ENCODE measurements around the gene RPL31. TPM values are rescaled to one million over a fixed set of nuclear protein-coding genes. Genes with fewer than 3 reads are reported as not detected.

RPL31 gene
- total and polyA plus RNA-seq, 4 donors = 1,008 to 7,651 (median 2,793) TPM

GRCh38 chr2:100959225-100959880, 42.7 kb upstream of the RPL31 start:
- intact Hi-C loops (cut with DNase I) = no loop called here
- H3K27me3 ChIP-seq (ENCODE audit: control insufficient read depth in 1 of 2, insufficient read depth in 2 of 2, low read length in 1 of 2) = no peaks in the 10 kb centered on the region
- no peaks in the 10 kb centered on the region for H3K9me3 ChIP-seq (ENCODE audit: control insufficient read depth, low read length)
- H3K36me3 ChIP-seq (ENCODE audit: control insufficient read depth in 1 of 2, insufficient read depth in 2 of 2, low read length in 1 of 2) = no peaks in the 10 kb centered on the region
- H3K4me3 ChIP-seq (ENCODE audit: low read length in 2 of 2) = no peak overlapping the region
- WGBS, 2 donors = 61 to 65% methylated on average over 6 of the region's 6 CpGs
- peaks cover 0 to 3% of the 10 kb centered on the region in 2 donors for H3K4me1 ChIP-seq (ENCODE audit: control insufficient read depth in 1 of 2, insufficient read depth in 2 of 2, low read length in 2 of 2)
- DNase-seq (peak in 1 of 2 donors; percentile 3), ATAC-seq (ENCODE audit: low FRiP score) (no peak)
- H3K27ac ChIP-seq (ENCODE audit: low read depth in 1 of 2, low read length in 2 of 2) = no peak overlapping the region

GRCh38 chr2:100960688-100961087, 41.4 kb upstream of the RPL31 start:
- Histone ChIP-seq H3K36me3 (ENCODE audit: control insufficient read depth in 1 of 2, insufficient read depth in 2 of 2, low read length in 1 of 2) (no peaks in the 10 kb centered on the region), H3K4me1 (ENCODE audit: control insufficient read depth in 1 of 2, insufficient read depth in 2 of 2, low read length in 2 of 2) (peaks cover 0 to 5% of the 10 kb centered on the region in 2 donors), H3K9me3 (ENCODE audit: control insufficient read depth, low read length) (no peaks in the 10 kb centered on the region), H3K27me3 (ENCODE audit: control insufficient read depth in 1 of 2, insufficient read depth in 2 of 2, low read length in 1 of 2) (no peaks in the 10 kb centered on the region), H3K4me3 (ENCODE audit: low read length in 2 of 2) (no peak overlapping the region), H3K27ac (ENCODE audit: low read depth in 1 of 2, low read length in 2 of 2) (no peak overlapping the region)
- ATAC-seq (ENCODE audit: low FRiP score) = no peak
- intact Hi-C loops (cut with DNase I) = no loop called here
- 93 to 94% methylated on average over 4 of the region's 4 CpGs for WGBS, 2 donors
- peak in 1 of 2 donors; percentile 44 for DNase-seq

GRCh38 chr2:100962366-100963025, 39.6 kb upstream of the RPL31 start:
- H3K4me3 ChIP-seq (ENCODE audit: low read length in 2 of 2) = no peak overlapping the region
- ATAC-seq (ENCODE audit: low FRiP score) (no peak), DNase-seq (peak in 1 of 2 donors; percentile 31)
- H3K9me3 ChIP-seq (ENCODE audit: control insufficient read depth, low read length) = no peaks in the 10 kb centered on the region
- no peaks in the 10 kb centered on the region for H3K36me3 ChIP-seq (ENCODE audit: control insufficient read depth in 1 of 2, insufficient read depth in 2 of 2, low read length in 1 of 2)
- no peaks in the 10 kb centered on the region for H3K27me3 ChIP-seq (ENCODE audit: control insufficient read depth in 1 of 2, insufficient read depth in 2 of 2, low read length in 1 of 2)
- intact Hi-C loops (cut with DNase I) = no loop called here
- peaks cover 0 to 5% of the 10 kb centered on the region in 2 donors for H3K4me1 ChIP-seq (ENCODE audit: control insufficient read depth in 1 of 2, insufficient read depth in 2 of 2, low read length in 2 of 2)
- WGBS, 2 donors = 60 to 70% methylated on average over 12 of the region's 12 CpGs
- no peak overlapping the region for H3K27ac ChIP-seq (ENCODE audit: low read depth in 1 of 2, low read length in 2 of 2)

GRCh38 chr2:100963026-100963375, 39.1 kb upstream of the RPL31 start:
- H3K36me3 ChIP-seq (ENCODE audit: control insufficient read depth in 1 of 2, insufficient read depth in 2 of 2, low read length in 1 of 2) = no peaks in the 10 kb centered on the region
- peaks cover 0 to 5% of the 10 kb centered on the region in 2 donors for H3K4me1 ChIP-seq (ENCODE audit: control insufficient read depth in 1 of 2, insufficient read depth in 2 of 2, low read length in 2 of 2)
- intact Hi-C loops (cut with DNase I) = no loop called here
- no peak overlapping the region for H3K4me3 ChIP-seq (ENCODE audit: low read length in 2 of 2)
- no peak overlapping the region for H3K27ac ChIP-seq (ENCODE audit: low read depth in 1 of 2, low read length in 2 of 2)
- DNase-seq = peak in 1 of 2 donors; percentile 35
- H3K9me3 ChIP-seq (ENCODE audit: control insufficient read depth, low read length) = no peaks in the 10 kb centered on the region
- ATAC-seq (ENCODE audit: low FRiP score) = no peak
- 88% methylated on average over 4 of the region's 4 CpGs for WGBS, 2 donors
- H3K27me3 ChIP-seq (ENCODE audit: control insufficient read depth in 1 of 2, insufficient read depth in 2 of 2, low read length in 1 of 2) = no peaks in the 10 kb centered on the region

- Histone ChIP-seq H3K27me3 (ENCODE audit: control insufficient read depth in 1 of 2, insufficient read depth in 2 of 2, low read length in 1 of 2) (no peaks in the 10 kb centered on the region), H3K36me3 (ENCODE audit: control insufficient read depth in 1 of 2, insufficient read depth in 2 of 2, low read length in 1 of 2) (peaks cover 0 to 4% of the 10 kb centered on the region in 2 donors), H3K4me3 (ENCODE audit: low read length in 2 of 2) (no peak overlapping the region), H3K9me3 (ENCODE audit: control insufficient read depth, low read length) (no peaks in the 10 kb centered on the region), H3K4me1 (ENCODE audit: control insufficient read depth in 1 of 2, insufficient read depth in 2 of 2, low read length in 2 of 2) (peaks cover 0 to 2% of the 10 kb centered on the region in 2 donors), H3K27ac (ENCODE audit: low read depth in 1 of 2, low read length in 2 of 2) (peak overlapping the region in 1 of 2 donors; percentile 13)
- DNase-seq (peak in 1 of 2 donors; percentile 54), ATAC-seq (ENCODE audit: low FRiP score) (no peak)
- intact Hi-C loops (cut with DNase I) = no loop called here
- 49 to 66% methylated on average over 12 of the region's 12 CpGs for WGBS, 2 donors
Measured at GRCh38 chr2:100964222-100964621, 37.9 kb upstream of the RPL31 start.

GRCh38 chr2:100964681-100965169, 37.4 kb upstream of the RPL31 start:
- Histone ChIP-seq H3K27ac (ENCODE audit: low read depth in 1 of 2, low read length in 2 of 2) (peak overlapping the region; percentile 9 to 34), H3K4me1 (ENCODE audit: control insufficient read depth in 1 of 2, insufficient read depth in 2 of 2, low read length in 2 of 2) (peaks cover 0 to 2% of the 10 kb centered on the region in 2 donors), H3K4me3 (ENCODE audit: low read length in 2 of 2) (no peak overlapping the region), H3K36me3 (ENCODE audit: control insufficient read depth in 1 of 2, insufficient read depth in 2 of 2, low read length in 1 of 2) (peaks cover 0 to 6% of the 10 kb centered on the region in 2 donors), H3K27me3 (ENCODE audit: control insufficient read depth in 1 of 2, insufficient read depth in 2 of 2, low read length in 1 of 2) (no peaks in the 10 kb centered on the region), H3K9me3 (ENCODE audit: control insufficient read depth, low read length) (no peaks in the 10 kb centered on the region)
- DNase-seq (peak; percentile 64 to 72), ATAC-seq (ENCODE audit: low FRiP score) (peak; percentile 62)
- intact Hi-C loops (cut with DNase I) = no loop called here
- WGBS, 2 donors = 6 to 16% methylated on average over 11 of the region's 11 CpGs

GRCh38 chr2:100965596-100965995, 36.5 kb upstream of the RPL31 start:
- Histone ChIP-seq H3K4me3 (ENCODE audit: low read length in 2 of 2) (no peak overlapping the region), H3K4me1 (ENCODE audit: control insufficient read depth in 1 of 2, insufficient read depth in 2 of 2, low read length in 2 of 2) (peaks cover 0 to 2% of the 10 kb centered on the region in 2 donors), H3K9me3 (ENCODE audit: control insufficient read depth, low read length) (no peaks in the 10 kb centered on the region), H3K27ac (ENCODE audit: low read depth in 1 of 2, low read length in 2 of 2) (no peak overlapping the region), H3K36me3 (ENCODE audit: control insufficient read depth in 1 of 2, insufficient read depth in 2 of 2, low read length in 1 of 2) (peaks cover 0 to 7% of the 10 kb centered on the region in 2 donors), H3K27me3 (ENCODE audit: control insufficient read depth in 1 of 2, insufficient read depth in 2 of 2, low read length in 1 of 2) (no peaks in the 10 kb centered on the region)
- intact Hi-C loops (cut with DNase I) = no loop called here
- ATAC-seq (ENCODE audit: low FRiP score) (no peak), DNase-seq (peak in 1 of 2 donors; percentile 43)
- 95% methylated on average over 5 of the region's 5 CpGs for WGBS, 2 donors

- peaks cover 0 to 7% of the 10 kb centered on the region in 2 donors for H3K36me3 ChIP-seq (ENCODE audit: control insufficient read depth in 1 of 2, insufficient read depth in 2 of 2, low read length in 1 of 2)
- DNase-seq (peak in 1 of 2 donors; percentile 15), ATAC-seq (ENCODE audit: low FRiP score) (no peak)
- H3K4me3 ChIP-seq (ENCODE audit: low read length in 2 of 2) = no peak overlapping the region
- peaks cover 0 to 2% of the 10 kb centered on the region in 2 donors for H3K4me1 ChIP-seq (ENCODE audit: control insufficient read depth in 1 of 2, insufficient read depth in 2 of 2, low read length in 2 of 2)
- no peaks in the 10 kb centered on the region for H3K27me3 ChIP-seq (ENCODE audit: control insufficient read depth in 1 of 2, insufficient read depth in 2 of 2, low read length in 1 of 2)
- 78 to 88% methylated on average over 8 of the region's 8 CpGs for WGBS, 2 donors
- no peaks in the 10 kb centered on the region for H3K9me3 ChIP-seq (ENCODE audit: control insufficient read depth, low read length)
- intact Hi-C loops (cut with DNase I) = no loop called here
- no peak overlapping the region for H3K27ac ChIP-seq (ENCODE audit: low read depth in 1 of 2, low read length in 2 of 2)
Measured at GRCh38 chr2:100967716-100968115, 34.4 kb upstream of the RPL31 start.

All from aorta (tissue), 5 donors.